Brain pericyte (primary cell): Measurements from ENCODE around the gene TMEM184A.

Source experiments
- DNase-seq: peaks from one replicate; pipeline ENCODE4 v3.0.0-alpha.2; 2012; ENCODE audit warnings: low read depth, low spot score

Gene TMEM184A

DNA sequence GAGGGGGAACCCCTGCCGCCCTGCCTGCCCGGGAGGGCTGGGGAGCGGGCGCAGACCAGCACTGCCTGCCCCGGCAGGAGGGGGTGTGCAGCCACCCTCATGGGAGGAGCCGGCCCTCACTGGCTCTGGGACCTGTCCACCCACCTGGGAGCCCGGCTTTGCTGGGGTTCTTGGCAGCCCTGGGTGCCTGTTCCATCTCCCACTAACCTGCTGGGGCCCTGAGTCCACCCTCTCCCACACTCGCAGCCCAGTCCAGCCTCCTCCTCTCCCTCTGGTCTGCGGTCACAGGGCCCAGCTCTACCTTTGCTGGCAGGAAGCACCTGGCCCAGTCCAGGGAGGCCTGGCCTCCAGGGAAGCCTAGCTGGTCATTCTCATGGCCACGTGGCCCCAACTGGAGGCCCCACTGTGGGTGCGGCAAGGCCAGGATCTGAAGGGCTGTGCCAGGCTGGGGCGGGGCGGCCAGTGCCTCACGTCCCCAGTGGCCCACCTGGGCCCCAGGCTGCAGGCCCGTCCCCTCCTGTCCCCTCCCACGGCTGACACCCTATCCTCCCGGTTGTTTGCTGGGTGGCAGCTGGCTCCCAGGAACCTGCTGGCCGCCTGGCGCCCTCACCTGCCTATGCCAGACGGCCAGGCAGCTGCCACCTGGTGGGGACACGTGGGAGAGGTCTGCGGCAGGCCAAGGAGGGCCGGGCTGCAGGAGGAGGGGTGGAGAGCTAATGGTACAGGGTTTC, at the start of gene TMEM184A:
TSS of gene TMEM184A (minus strand) at position 393 of the 731 bp plus-strand sequence. CDS start 721 bp downstream, outside the sequence.
- DNase-seq, result no peak

DNA sequence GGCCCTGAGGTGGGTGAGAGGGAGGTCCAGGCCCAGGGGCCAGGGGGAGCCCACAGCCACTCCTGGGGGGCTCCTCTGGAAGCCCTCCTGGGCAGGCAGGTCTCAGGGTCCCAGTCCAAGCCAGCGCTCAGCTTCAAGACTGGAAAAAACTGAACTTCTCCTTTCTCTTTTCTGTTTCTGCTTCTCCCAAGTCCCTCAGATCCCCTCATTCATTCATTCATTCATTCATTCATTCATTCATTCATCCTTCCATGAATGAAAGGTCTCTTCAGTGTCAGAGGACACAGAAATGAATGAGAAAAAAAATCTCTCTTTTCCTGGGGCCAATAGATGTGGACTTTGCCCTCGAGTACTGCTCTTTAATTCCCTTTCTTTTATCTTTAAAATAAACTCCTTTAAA, 48.4 kb upstream of the TMEM184A start:
- DNase-seq, result no peak

DNA sequence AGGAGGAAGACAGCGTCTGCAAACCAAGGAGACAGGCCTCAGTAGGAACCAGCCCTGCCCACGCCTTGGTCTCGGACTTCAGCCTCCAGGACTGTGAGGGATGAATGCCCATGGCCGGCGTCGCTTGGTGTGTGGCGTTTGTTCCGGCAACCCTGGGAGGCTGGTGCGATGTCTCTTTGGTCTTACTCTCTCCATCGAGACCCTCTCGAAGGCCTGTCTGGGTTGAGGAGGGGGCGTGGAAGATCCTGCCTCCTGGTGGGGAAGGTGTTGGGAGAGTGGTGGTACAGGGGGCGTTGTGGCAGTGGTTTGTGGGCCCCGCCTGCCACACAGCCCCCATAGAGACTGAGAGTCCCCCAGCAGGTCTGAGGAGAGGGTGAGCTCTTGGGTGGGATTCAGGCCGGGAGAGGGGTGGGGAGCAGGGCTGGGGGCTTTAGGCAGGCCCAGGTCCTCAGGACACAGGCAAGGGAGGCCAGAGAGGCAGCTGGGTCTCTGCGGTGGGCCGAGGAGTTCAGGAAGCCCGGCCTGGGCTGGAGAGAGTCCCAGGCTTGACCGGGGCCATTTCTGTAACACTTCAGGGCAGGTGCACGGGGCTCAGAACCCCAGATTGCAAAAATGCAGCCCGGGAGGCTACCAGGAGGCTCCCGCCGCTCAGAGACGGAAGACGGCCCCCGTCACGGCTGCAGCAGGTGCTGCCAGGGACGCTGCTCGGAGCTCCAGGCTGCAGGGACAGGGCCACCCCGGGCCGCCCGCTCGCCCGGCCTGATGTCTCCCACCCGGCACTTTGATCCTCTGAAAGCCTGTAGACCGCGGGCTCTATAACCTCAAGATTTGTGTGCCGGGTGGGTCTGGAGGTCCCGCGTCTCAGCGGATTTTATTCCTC, 47.6 kb upstream of the TMEM184A start:
- DNase-seq, result no peak

DNA sequence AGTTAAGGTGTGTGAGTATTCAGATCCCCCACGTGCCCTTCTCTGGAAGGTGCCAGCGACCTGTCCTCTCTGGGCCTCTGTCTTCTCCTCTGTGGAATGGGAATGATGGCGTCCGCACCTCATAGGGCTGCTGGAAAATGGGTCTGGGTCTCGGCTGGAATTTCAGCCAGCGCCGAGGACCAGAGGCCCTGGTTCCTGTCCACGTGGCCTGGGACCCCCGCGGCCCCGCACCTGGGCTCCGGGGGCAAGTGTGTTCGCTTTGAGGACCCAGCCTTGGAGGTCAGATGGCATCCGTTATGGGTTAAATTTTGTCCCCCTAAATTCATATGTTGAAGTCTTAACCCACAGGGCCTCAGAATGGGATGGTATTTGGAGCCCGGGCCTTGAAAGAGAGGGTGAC, 46.4 kb upstream of the TMEM184A start:
- no peak for DNase-seq

DNA sequence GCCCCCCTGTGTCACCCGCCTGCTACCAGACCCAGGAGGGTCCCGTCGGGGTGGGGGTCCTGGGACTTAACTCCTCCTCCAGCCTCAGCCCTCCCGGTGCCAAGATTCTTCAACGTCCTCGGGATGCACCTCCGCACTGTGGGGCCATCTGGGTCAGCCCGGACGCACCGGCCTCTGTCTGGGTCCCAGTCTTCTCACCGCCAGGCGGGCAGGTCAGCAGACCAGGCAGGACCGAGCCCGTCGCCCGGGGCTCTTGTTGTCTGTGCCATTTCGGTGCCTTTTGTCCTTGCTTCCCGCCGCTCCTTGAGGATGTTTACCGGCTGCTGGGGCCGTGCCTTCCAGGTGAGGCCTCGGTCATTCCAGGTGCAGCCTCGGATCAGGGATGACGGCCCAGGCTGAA, 46.0 kb upstream of the TMEM184A start:
- DNase-seq, result no peak

DNA sequence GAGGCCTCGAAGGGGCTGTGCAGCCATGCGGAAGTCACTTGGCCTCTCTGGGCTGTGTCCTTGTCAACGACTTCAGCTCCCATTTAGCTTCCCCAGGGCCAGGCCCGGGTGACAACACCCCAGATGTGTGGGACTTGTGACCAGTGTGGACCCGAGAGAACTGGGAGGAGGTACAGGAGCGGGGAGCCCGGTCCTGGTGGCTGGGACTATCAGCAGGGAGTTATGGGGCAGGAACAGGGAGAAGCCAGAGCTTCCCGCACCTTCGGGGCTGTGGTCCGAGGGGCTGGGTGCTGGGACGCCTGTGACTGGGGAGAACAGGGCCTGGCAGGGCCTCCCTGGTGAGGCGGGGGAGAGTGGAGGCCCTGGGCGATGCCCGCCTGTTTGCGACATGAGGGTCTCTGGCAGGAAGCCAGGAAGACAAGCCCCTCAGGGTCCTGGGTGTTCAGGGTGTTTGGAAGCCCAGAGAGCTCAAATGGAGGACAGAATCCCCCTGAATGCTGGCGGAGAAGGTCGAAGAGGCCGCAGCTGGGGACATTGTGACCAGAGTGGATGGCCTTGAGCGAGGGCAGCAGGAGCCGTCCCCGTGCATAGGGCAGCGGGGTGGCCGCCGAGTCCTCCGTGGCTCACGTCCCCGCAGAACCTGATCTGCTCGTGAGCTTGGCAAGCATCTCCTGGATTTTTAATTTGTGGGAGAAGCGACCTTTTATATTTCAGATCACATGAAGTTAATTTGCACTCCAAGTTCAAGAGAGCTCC, 43.8 kb upstream of the TMEM184A start:
- no peak for DNase-seq

DNA sequence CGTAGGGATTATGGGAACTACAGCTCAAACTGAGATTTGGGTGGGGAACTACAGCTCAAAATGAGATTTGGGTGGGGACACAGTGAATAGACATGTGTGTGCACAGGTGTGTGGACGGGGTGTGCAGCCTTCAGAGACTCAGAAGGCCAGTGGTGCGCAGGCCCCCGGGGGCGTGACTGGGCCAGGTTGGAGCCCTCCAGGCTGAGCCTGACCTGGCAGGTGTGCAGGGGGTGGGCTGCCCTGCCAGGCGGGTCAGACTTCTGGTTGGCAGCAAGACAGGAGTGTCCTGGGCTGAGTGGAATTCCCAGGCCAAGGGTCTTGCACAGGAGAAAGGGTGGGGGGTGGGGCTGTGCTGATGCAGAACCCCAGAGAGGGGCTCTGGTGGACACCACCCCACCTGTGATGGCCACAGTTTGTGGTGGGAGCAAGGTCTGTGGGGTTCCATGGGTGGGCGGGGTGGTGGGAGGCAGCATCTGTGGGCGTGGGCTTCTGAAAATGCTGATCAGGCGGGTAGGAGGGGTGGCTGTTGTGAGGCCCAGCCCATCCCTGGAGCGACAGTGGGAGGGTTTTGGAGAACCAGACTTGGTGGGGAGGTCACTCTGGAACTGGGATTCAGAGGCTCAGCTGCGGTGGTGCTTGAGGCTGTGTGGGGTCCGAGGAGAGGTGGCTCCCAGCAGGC, 43.1 kb upstream of the TMEM184A start:
- DNase-seq, result no peak

DNA sequence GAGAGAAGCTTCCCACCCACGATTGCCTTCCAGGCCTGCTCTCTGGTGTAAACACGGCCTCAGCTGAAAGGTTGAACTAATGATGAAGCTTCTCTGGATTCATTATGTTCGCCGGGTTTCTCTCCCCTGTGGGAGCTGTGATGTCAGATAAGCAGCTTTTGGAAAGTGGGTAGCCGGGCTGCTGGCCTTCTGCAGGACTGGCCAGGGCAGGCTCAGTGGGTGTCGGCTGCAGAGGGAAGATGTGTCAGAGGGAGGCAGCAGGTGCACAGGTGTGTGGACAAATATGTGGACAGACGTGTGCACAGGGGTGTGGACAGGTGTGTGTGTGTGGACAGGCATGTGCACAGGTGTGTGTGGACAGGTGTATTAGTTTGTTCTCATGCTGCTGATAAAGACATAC, 42.3 kb upstream of the TMEM184A start:
- DNase-seq, result no peak

DNA sequence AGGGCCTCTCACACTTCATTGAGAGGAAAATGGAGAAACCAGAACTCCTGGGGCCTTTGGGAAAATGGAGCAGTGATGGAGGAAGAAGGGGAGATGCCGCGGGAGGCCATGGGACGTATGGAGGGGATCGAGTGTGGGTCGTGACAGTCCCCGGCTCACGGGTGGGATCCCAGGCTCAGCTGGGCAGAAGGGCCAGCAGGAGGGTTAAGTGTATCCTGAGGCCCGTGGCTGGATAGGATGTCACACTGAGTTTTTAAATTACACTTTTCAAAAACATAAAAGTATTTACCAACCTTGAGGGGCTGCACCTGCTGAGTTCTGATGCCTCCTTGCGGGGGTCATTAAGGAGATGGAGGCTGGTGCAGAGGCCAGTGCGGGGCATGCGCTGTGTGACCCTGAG, 41.8 kb upstream of the TMEM184A start:
- no peak for DNase-seq

DNA sequence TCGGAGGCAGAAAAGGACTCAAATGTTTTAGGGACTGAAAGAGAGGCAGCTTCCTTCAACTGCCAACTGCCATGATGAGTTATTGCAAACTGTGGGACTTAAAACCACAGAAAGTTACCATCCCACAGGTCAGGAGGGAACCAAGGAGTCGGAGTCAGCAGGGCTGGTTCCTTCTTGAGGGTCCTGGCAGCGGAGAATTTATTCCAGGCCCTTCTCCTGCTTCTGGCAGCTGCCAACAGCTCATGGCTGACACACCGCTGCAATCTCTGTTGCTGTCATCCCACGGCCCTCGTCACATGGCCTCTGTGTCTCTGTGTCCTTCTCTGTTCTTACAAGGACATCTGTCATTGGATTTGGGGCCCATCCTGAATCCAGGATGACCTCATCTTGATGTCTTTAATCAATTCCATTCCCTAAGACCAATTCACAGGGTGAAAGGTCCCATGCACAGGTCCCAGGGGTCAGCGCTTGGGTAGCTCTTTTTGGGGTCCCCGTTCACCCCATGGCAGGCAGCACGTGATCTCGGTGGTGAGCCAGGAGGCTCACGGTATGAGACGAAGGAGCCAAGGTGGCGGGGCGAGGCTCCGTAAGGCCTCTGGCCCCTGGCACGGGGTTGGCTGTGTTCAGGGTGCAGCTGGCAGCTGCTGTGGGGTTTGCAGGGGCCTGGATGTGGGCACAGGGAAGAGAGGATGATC, 41.2 kb upstream of the TMEM184A start:
- DNase-seq, result no peak

DNA sequence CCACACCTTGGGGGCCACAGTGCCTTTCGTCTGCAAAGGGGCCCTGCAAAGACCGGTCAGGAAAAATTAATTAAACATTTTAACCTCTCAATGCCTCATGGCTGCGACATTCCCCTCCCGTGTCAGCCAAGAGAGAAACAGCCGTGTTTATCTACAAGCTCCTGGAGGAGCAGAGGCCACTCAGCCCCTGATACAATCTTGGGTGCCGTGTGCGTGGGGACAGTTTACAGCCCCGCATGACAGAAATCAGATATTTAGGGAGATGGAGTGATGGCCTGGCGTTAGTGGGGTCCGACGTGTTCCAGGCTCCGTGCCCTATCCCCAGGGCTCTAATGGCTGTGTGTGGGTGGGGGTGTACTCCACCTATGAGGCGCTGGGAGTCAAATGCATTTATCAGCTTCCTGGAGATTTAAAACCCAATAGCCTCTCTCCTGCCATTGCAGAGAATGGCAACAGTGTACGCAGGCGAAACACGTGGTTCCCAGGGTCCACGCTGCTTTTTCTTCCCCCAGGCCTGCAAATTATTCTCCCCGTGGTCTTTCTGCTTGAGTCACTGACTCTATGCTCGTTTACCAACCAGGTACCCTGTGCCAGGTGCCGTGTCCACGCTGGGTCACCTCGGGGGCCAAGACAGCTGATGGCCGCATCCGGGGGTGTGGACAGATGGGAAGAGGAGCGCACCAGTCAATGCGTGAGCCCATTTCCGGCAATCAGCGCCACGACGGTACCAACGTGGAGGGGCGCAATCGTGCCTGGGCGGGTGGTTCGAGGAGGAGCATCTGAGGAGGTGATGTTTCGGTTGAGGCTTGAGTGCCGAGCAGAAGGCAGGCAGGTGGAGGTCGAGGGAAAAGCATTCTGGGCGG, 40.4 kb upstream of the TMEM184A start:
- no peak for DNase-seq

DNA sequence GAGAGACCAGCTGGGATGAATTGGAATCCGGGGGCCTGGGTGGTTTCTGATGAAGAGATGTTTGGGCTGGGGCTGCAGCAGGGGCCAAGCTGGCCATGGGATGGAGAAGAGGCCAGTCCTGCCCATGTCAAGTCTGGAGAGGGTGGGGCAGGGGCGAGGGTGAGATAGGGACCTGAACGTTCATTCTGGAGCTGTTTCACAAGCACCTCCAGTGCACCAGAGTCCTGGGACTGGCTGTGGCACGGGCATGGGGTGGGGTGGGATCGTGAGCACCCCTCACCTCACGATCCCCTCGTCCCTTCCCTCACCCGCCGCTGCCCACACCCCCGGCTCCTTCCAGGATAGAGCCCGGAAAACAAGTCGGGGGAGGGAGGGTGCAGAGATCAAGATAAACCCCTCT, 39.6 kb upstream of the TMEM184A start:
- DNase-seq, result no peak

DNA sequence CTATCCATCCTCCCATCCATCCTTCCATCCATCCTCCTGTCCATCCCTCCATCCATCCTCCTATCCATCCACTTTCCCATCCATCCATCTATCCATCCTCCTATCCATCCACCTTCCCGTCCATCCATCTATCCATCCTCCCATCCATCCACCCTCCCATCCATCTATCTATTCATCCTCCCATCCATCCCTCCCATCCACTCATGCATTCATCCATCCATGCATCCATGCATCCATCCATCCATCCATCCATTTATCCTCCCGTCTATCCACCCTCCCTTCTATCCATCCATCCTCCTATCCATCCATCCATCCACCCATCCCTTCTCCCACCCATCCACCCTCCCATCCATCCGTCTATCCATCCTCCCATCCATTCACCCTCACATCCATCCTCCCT, 39.0 kb upstream of the TMEM184A start:
- no peak for DNase-seq

DNA sequence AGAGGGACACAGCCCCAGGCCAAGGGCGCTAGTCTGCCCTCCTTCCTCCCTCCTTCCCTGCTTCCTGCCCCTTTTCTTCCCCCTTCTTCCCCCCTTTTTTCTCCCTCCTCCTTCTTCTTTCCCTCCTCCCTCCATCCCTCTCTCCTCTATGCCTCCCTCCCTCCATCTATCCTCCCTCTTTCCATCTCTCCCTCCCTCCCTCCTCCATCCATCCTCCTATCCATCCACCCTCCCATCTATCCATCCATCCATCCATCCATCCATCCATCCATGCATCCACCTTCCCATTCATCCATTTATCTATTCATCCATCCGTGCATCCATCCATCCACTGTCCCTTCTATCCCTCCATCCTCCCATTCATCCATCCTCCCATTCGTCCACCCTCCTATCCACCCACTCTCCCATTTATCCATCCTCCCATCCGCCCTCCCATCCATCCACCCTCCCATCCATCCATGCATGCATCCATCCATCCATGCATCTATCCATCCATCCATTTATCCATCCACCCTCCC, 38.0 kb upstream of the TMEM184A start:
- DNase-seq, result no peak

DNA sequence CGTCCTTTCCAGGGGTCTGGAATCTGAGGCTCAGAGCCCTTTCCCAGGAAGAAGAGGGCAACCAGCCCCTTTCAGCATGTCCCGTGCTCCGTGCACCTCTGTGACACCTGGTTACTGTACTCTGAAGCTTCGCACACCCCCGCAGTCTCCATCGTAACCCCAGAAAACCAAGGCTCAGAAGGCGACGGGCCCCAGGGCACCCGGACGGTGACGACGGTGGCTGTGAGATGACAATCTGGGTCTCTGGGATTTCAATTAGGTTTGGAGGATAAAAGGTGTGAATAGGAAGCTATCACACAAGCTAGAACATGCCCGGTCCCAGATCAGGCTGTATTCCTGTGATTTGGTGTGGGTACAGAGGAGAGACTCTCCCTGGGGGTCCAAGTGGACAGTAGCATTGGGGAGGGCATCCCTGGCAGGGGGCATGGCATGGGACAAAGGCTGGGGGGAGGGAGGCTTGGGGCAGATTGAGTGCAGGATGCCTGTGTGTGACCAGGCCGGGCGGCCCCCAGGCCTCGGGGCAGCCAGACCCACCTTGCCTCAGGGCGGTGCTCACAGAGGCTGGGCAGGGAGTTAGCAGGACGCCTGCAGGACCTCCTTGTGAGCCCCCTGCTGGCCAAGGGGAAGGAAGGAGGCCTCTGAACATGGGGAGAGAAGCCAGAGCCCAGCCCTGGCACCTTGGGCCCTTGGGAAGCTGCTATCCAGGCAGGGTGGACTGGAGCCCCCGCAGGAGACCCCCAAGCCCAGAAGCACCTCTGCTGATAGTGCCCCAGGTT, 37.3 kb upstream of the TMEM184A start:
- DNase-seq, result no peak

DNA sequence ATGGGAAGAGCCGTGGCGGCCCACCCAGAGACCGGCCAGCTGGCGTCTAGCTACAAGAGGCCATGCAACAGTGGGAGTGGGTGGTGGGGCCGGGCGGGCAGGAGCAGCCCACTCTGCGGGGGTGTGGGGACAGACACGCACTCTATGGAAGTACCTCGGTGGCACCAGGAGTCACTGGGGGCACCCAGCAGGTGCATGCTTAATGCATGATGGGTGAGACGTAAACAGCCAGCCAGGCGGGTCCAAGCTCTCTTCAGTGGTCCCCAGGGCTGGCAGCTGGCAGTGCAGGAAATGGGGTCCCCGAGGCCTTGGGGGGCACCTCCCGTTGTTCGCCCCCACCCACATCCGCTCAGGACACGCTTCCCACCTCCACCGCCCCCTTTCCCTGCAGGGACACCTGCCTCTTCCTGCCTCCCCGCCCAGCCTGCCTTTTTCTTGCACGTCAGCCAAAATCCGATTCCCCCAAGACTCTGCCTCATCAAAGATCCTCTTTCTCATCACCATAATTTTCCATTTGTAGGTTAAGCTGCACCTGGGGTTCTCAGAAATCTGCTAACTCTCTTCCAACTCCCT, 36.4 kb upstream of the TMEM184A start:
- DNase-seq, result no peak

DNA sequence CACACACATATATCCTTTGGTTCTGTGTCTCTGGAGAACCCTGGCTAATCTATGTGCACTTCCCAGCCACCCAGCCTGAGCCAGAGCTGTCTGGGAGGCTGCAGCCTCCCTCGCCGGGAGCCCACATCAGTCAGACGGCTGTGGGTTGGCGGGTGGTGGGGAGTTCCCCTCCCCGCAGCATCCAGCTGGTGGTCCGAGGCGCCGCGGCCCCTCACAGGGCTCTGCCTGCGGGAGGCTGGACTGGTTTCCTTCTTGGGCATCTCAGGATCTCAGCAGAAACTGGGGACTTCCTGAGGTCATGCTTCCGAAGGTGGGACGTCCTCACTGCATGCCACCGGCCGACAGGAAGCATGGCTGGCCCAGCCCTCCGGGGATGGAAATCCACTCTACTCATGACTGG, 35.9 kb upstream of the TMEM184A start:
- DNase-seq, result no peak

DNA sequence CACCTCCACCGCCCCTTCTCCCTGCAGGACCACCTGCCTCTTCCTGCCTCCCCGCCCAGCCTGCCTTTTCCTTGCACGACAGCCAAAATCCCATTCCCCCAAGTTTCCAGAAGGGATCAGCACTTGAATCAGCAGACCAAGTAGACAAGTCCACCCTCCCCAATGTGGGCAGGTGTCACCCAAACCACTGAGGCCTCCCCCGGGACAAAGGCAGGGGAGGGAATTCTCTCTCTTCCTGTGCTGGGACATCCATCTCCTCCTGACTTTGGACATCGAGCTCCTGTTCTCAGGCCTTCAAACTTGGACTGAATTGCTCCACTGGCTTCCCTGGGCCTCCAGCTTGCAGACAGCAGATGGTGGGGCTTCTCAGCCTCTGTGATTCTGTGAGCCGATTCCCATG, 35.4 kb upstream of the TMEM184A start:
- no peak for DNase-seq

DNA sequence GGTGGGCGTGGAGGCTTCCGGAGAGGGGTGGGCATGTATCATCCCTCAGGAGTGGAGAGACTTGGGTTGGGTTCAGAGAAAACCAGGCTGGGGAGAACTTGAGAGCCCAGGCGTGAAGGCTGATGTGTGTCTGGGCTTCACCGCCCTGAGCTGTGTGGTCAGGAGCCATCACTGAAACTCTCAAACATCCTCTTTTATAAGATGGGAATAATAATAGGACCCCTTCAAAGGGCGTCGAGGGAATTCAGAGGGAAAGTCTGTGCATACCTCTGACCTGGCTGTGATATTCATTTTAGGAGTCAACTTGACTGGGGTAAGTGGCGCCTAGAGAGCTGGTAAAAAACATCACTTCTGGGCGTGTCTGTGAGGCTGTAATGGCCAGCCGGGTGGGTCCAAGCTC, 34.9 kb upstream of the TMEM184A start:
- no peak for DNase-seq
